Activated naive CD8-positive, alpha-beta T cell treated with anti-CD3 and anti-CD28 coated beads, Interleukin-2, amount 50 U/mL, for 24 hours (primary cell): Measurements from ENCODE around the gene HS6ST2.

Experiments used
- ATAC-seq: fragments of 150-1000 bp; cut with Tn5 transposase; one replicate; pipeline ENCODE4 v1.10.0; 2021
- DNase-seq: peaks from one replicate; pipeline ENCODE4 v3.0.0; 2021
- H3K27ac Mint-ChIP-seq: one replicate; pipeline ENCODE4 v1.8.0; 2021; ENCODE audit warnings: mild to moderate bottlenecking, mixed read lengths
- H3K27me3 Mint-ChIP-seq: one replicate; pipeline ENCODE4 v1.8.0; 2021; ENCODE audit warnings: mixed read lengths
- H3K36me3 Mint-ChIP-seq: one replicate; pipeline ENCODE4 v1.8.0; 2021; ENCODE audit warnings: low read depth, mixed read lengths
- H3K4me1 Mint-ChIP-seq: one replicate; pipeline ENCODE4 v1.8.0; 2021; ENCODE audit warnings: mixed read lengths
- H3K4me3 Mint-ChIP-seq: one replicate; pipeline ENCODE4 v1.8.0; 2021; ENCODE audit warnings: mild to moderate bottlenecking, moderate library complexity, mixed read lengths
- H3K9me3 Mint-ChIP-seq: one replicate; pipeline ENCODE4 v1.8.0; 2021; ENCODE audit warnings: mixed read lengths

The HS6ST2 gene

GRCh38 chrX:132848296-132848970, 110.0 kb downstream of the HS6ST2 start:
- no peak for DNase-seq

GRCh38 chrX:132843363-132843762, 115.1 kb downstream of the HS6ST2 start:
- Mint-ChIP-seq H3K36me3 (no peaks in the 10 kb centered on the region), H3K27ac (no peak overlapping the region), H3K27me3 (peaks cover 7% of the 10 kb centered on the region), H3K9me3 (no peaks in the 10 kb centered on the region), H3K4me3 (no peak overlapping the region), H3K4me1 (no peaks in the 10 kb centered on the region)
- no peak for DNase-seq
- no peak for ATAC-seq

More at GRCh38 chrX:132848296-132848970, 110.0 kb downstream of the HS6ST2 start:
- no peaks in the 10 kb centered on the region for H3K36me3 Mint-ChIP-seq
- H3K27me3 Mint-ChIP-seq = peaks cover 8% of the 10 kb centered on the region
- no peaks in the 10 kb centered on the region for H3K9me3 Mint-ChIP-seq
- ATAC-seq = no peak
- H3K27ac Mint-ChIP-seq = no peak overlapping the region
- no peak overlapping the region for H3K4me3 Mint-ChIP-seq
- H3K4me1 Mint-ChIP-seq = no peaks in the 10 kb centered on the region

GRCh38 chrX:132842460-132843238, 115.8 kb downstream of the HS6ST2 start:
- Mint-ChIP-seq H3K4me1 (no peaks in the 10 kb centered on the region), H3K27ac (no peak overlapping the region), H3K9me3 (no peaks in the 10 kb centered on the region), H3K4me3 (no peak overlapping the region), H3K27me3 (peaks cover 7% of the 10 kb centered on the region), H3K36me3 (no peaks in the 10 kb centered on the region)
- ATAC-seq (no peak), DNase-seq (no peak)

- DNase-seq = no peak
- Mint-ChIP-seq H3K9me3 (no peaks in the 10 kb centered on the region), H3K4me1 (no peaks in the 10 kb centered on the region)
Measured at GRCh38 chrX:132837967-132838366, 120.5 kb downstream of the HS6ST2 start.

GRCh38 chrX:132837126-132837525, 121.3 kb downstream of the HS6ST2 start:
- H3K27ac Mint-ChIP-seq = no peak overlapping the region
- H3K36me3 Mint-ChIP-seq = no peaks in the 10 kb centered on the region
- no peaks in the 10 kb centered on the region for H3K9me3 Mint-ChIP-seq
- H3K27me3 Mint-ChIP-seq = peaks cover 3% of the 10 kb centered on the region
- DNase-seq (no peak), ATAC-seq (no peak)
- H3K4me3 Mint-ChIP-seq = no peak overlapping the region
- H3K4me1 Mint-ChIP-seq = no peaks in the 10 kb centered on the region

More at GRCh38 chrX:132837967-132838366, 120.5 kb downstream of the HS6ST2 start:
- no peaks in the 10 kb centered on the region for H3K36me3 Mint-ChIP-seq
- no peak for ATAC-seq
- H3K27ac Mint-ChIP-seq = no peak overlapping the region
- H3K4me3 Mint-ChIP-seq = no peak overlapping the region
- peaks cover 3% of the 10 kb centered on the region for H3K27me3 Mint-ChIP-seq

- Mint-ChIP-seq H3K9me3 (no peaks in the 10 kb centered on the region), H3K4me1 (no peaks in the 10 kb centered on the region), H3K36me3 (no peaks in the 10 kb centered on the region), H3K4me3 (no peak overlapping the region), H3K27me3 (peaks cover 3% of the 10 kb centered on the region), H3K27ac (no peak overlapping the region)
- no peak for DNase-seq
- no peak for ATAC-seq
Measured at GRCh38 chrX:132836471-132836870, 122.0 kb downstream of the HS6ST2 start.

GRCh38 chrX:132834741-132835140, 123.7 kb downstream of the HS6ST2 start:
- no peaks in the 10 kb centered on the region for H3K36me3 Mint-ChIP-seq
- no peak overlapping the region for H3K27ac Mint-ChIP-seq
- no peaks in the 10 kb centered on the region for H3K9me3 Mint-ChIP-seq
- H3K4me3 Mint-ChIP-seq = no peak overlapping the region
- peaks cover 3% of the 10 kb centered on the region for H3K27me3 Mint-ChIP-seq
- no peaks in the 10 kb centered on the region for H3K4me1 Mint-ChIP-seq
- no peak for DNase-seq
- no peak for ATAC-seq

GRCh38 chrX:132834109-132834508, 124.3 kb downstream of the HS6ST2 start:
- DNase-seq (no peak), ATAC-seq (no peak)
- Mint-ChIP-seq H3K4me1 (no peaks in the 10 kb centered on the region), H3K4me3 (no peak overlapping the region), H3K27ac (no peak overlapping the region), H3K36me3 (no peaks in the 10 kb centered on the region), H3K27me3 (peaks cover 1% of the 10 kb centered on the region), H3K9me3 (no peaks in the 10 kb centered on the region)

GRCh38 chrX:132833373-132833772, 125.1 kb downstream of the HS6ST2 start:
- ATAC-seq (no peak), DNase-seq (no peak)
- Mint-ChIP-seq H3K27ac (no peak overlapping the region), H3K36me3 (no peaks in the 10 kb centered on the region), H3K9me3 (no peaks in the 10 kb centered on the region), H3K4me3 (no peak overlapping the region), H3K4me1 (no peaks in the 10 kb centered on the region), H3K27me3 (peaks cover 1% of the 10 kb centered on the region)

GRCh38 chrX:132831336-132831973, 127.0 kb downstream of the HS6ST2 start:
- no peak for ATAC-seq
- no peaks in the 10 kb centered on the region for H3K27me3 Mint-ChIP-seq
- DNase-seq = no peak
- H3K9me3 Mint-ChIP-seq = no peaks in the 10 kb centered on the region
- no peaks in the 10 kb centered on the region for H3K36me3 Mint-ChIP-seq
- no peak overlapping the region for H3K27ac Mint-ChIP-seq
- no peaks in the 10 kb centered on the region for H3K4me1 Mint-ChIP-seq
- no peak overlapping the region for H3K4me3 Mint-ChIP-seq

- Mint-ChIP-seq H3K27me3 (no peaks in the 10 kb centered on the region), H3K4me3 (no peak overlapping the region), H3K4me1 (no peaks in the 10 kb centered on the region), H3K27ac (no peak overlapping the region), H3K9me3 (no peaks in the 10 kb centered on the region), H3K36me3 (no peaks in the 10 kb centered on the region)
- ATAC-seq (no peak), DNase-seq (no peak)
Measured at GRCh38 chrX:132822634-132823012, 135.8 kb downstream of the HS6ST2 start.

- Mint-ChIP-seq H3K27me3 (no peaks in the 10 kb centered on the region), H3K4me1 (no peaks in the 10 kb centered on the region), H3K27ac (no peak overlapping the region), H3K36me3 (no peaks in the 10 kb centered on the region), H3K4me3 (no peak overlapping the region), H3K9me3 (no peaks in the 10 kb centered on the region)
- no peak for DNase-seq
- ATAC-seq = no peak
Measured at GRCh38 chrX:132821974-132822633, 136.3 kb downstream of the HS6ST2 start.

GRCh38 chrX:132820675-132821074, 137.8 kb downstream of the HS6ST2 start:
- no peaks in the 10 kb centered on the region for H3K27me3 Mint-ChIP-seq
- DNase-seq (no peak), ATAC-seq (no peak)
- no peak overlapping the region for H3K4me3 Mint-ChIP-seq
- no peaks in the 10 kb centered on the region for H3K9me3 Mint-ChIP-seq
- H3K36me3 Mint-ChIP-seq = no peaks in the 10 kb centered on the region
- no peaks in the 10 kb centered on the region for H3K4me1 Mint-ChIP-seq
- no peak overlapping the region for H3K27ac Mint-ChIP-seq

GRCh38 chrX:132819711-132820264, 138.6 kb downstream of the HS6ST2 start:
- Mint-ChIP-seq H3K27ac (no peak overlapping the region), H3K27me3 (no peaks in the 10 kb centered on the region), H3K9me3 (no peaks in the 10 kb centered on the region), H3K4me3 (no peak overlapping the region), H3K4me1 (no peaks in the 10 kb centered on the region), H3K36me3 (no peaks in the 10 kb centered on the region)
- ATAC-seq (no peak), DNase-seq (no peak)
